Thyroid gland (tissue), 4 donors: ENCODE data around the gene ZC3H11A. TPM values are rescaled to one million over a fixed set of nuclear protein-coding genes. Genes with fewer than 3 reads are reported as not detected.

ENCODE experiments used
- DNase-seq, 2 donors: peaks; one replicate each; pipeline ENCODE4 v3.0.0-alpha.2; 2019
- H3K27ac ChIP-seq, 3 donors: fragments of 200-600 bp; sonication (generic); 1 replicate in 2 of 3; 2 replicates in 1 of 3; pipeline ENCODE4 v1.5.1; 2016 to 2019; ENCODE audit warnings: mild to moderate bottlenecking in 1 of 3, moderate library complexity in 1 of 3
- H3K27me3 ChIP-seq: fragments of 200-600 bp; sonication (generic); one replicate; pipeline ENCODE4 v1.5.1; 2019
- H3K36me3 ChIP-seq, 2 donors: fragments of 200-600 bp; sonication (generic); one replicate each; pipeline ENCODE4 v1.5.1; 2016 to 2019
- H3K4me1 ChIP-seq, 2 donors: fragments of 200-600 bp; sonication (generic); one replicate each; pipeline ENCODE4 v1.5.1; 2017 to 2019
- H3K4me3 ChIP-seq, 3 donors: fragments of 200-600 bp; sonication (generic); replicated peaks in 1 of 3; 1 replicate in 2 of 3; 2 replicates in 1 of 3; pipeline ENCODE4 v1.5.1; 2016; ENCODE audit warnings: mild to moderate bottlenecking in 1 of 3
- H3K9me3 ChIP-seq: fragments of 200-600 bp; sonication (generic); one replicate; pipeline ENCODE4 v1.5.1; 2017
- POLR2A ChIP-seq, 2 donors: fragments of 450-650 bp; IDR thresholded peaks; one replicate each; pipeline ENCODE4 v1.6.1; 2017; ENCODE audit warnings: antibody characterized with exemption in 2 of 2, mild to moderate bottlenecking in 2 of 2, moderate library complexity in 1 of 2
- whole genome bisulfite sequencing, 2 donors: methylation state at CpG; one replicate each; pipeline ENCODE4 v1.1.5; 2017; 5-methylcytosine and 5-hydroxymethylcytosine counted together
- intact Hi-C: fragments of 100-400 bp; cut with DNase I; formaldehyde crosslinking; loops from one replicate; pipeline ENCODE4 v1.15.1; 2023
- total RNA-seq, 4 donors: library from RNA; depleted of rRNA; stranded (reverse); fragments of >200 nt; gene quantifications; one replicate each; pipeline ENCODE4 v1.2.3, GENCODE V29; 2016
- TF ChIP-seq, protein P1 (sequence below), 6 experiments: fragments of 200-600 bp in 3 of 6; fragments of 450-650 bp in 3 of 6; sonication (generic) in 3 of 6; IDR thresholded peaks; one replicate each; pipeline ENCODE4 v1.5.1; 2016 to 2019; ENCODE audit warnings: antibody characterized with exemption in 6 of 6, mild to moderate bottlenecking in 2 of 6, inconsistent platforms in 1 of 6, moderate library complexity in 1 of 6

Gene ZC3H11A
- total RNA-seq, 4 donors from 2014 or later, result 108 to 166 (median 131) TPM

DNA sequence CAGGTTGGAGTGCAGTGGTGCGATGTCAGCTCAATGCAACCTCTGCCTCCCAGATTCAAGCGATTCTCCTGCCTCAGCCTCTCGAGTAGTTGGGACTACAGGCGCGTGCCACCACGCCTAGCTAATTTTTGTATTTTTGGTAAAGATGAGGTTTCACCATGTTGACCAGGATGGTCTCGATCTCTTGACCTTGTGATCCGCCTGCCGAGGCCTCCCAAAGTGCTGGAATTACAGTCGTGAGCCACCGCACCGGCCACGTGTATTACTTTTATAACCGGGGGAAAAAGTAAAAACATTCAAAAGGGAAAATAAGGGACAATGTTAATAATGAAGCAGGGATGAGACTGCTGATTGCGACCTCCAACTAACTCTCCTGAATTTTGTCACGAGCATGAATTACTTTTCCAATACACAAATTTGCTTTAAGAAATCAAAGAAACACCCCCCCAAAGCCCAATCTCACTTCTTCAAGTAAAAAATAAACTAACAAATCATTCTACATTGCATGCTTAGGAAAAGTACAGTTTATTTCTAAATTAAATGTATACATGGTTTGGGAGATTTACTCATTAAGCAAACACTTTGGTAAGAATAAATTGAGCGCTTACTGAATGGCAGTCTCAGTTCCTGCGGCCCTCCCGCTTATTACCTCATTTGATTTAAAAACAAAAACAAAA lies 521 bp upstream of the ZC3H11A start:
- 73 to 76% methylated on average over 19 of the region's 19 CpGs for WGBS, 2 donors
- Histone ChIP-seq H3K27me3 (no peaks in the 10 kb centered on the region), H3K9me3 (no peaks in the 10 kb centered on the region), H3K4me1 (peaks cover 22 to 33% of the 10 kb centered on the region in 2 donors), H3K4me3 (no peak overlapping the region), H3K27ac (peak overlapping the region; percentile 88 to 94 (median 94)), H3K36me3 (no peaks in the 10 kb centered on the region)
- intact Hi-C loops, result loop anchor here (10.0 kb wide), 1 partner anchor 350 kb away; no protein-coding TSS in a partner anchor
- DNase-seq, result no peak
- no peak for TF ChIP-seq POLR2A (IDR thresholded peaks at IDR 0.05)
- TF ChIP-seq, protein P1, sequence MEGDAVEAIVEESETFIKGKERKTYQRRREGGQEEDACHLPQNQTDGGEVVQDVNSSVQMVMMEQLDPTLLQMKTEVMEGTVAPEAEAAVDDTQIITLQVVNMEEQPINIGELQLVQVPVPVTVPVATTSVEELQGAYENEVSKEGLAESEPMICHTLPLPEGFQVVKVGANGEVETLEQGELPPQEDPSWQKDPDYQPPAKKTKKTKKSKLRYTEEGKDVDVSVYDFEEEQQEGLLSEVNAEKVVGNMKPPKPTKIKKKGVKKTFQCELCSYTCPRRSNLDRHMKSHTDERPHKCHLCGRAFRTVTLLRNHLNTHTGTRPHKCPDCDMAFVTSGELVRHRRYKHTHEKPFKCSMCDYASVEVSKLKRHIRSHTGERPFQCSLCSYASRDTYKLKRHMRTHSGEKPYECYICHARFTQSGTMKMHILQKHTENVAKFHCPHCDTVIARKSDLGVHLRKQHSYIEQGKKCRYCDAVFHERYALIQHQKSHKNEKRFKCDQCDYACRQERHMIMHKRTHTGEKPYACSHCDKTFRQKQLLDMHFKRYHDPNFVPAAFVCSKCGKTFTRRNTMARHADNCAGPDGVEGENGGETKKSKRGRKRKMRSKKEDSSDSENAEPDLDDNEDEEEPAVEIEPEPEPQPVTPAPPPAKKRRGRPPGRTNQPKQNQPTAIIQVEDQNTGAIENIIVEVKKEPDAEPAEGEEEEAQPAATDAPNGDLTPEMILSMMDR (IDR thresholded peaks at IDR 0.05), result no peak

GRCh38 chr1:203796236-203796605 lies 798 bp downstream of the ZC3H11A start:
- Histone ChIP-seq H3K27ac (peak overlapping the region; percentile 88 to 94 (median 94)), H3K36me3 (no peaks in the 10 kb centered on the region), H3K27me3 (no peaks in the 10 kb centered on the region), H3K4me1 (peaks cover 31 to 43% of the 10 kb centered on the region in 2 donors), H3K9me3 (no peaks in the 10 kb centered on the region), H3K4me3 (peak overlapping the region; percentile 45 to 66 (median 62))
- intact Hi-C loops, result loop anchor here (10.0 kb wide), 1 partner anchor 349 kb away; no protein-coding TSS in a partner anchor
- WGBS, 2 donors, result 1 to 2% methylated on average over 12 of the region's 12 CpGs
- DNase-seq, result peak in 1 of 2 donors; percentile 21
- TF ChIP-seq, protein P1 (IDR thresholded peaks at IDR 0.05), result no peak
- TF ChIP-seq POLR2A (IDR thresholded peaks at IDR 0.05), result no peak

- no peak for DNase-seq
- no peak overlapping the region for H3K4me3 ChIP-seq
- no peaks in the 10 kb centered on the region for H3K36me3 ChIP-seq
- H3K27ac ChIP-seq, result no peak overlapping the region
- WGBS, 2 donors, result 85 to 87% methylated on average over 2 of the region's 2 CpGs
- intact Hi-C loops, result loop anchor here (10.0 kb wide), 1 partner anchor 348 kb away; no protein-coding TSS in a partner anchor
- no peaks in the 10 kb centered on the region for H3K27me3 ChIP-seq
- peaks cover 36 to 49% of the 10 kb centered on the region in 2 donors for H3K4me1 ChIP-seq
- no peak for TF ChIP-seq POLR2A (IDR thresholded peaks at IDR 0.05)
- TF ChIP-seq, protein P1 (IDR thresholded peaks at IDR 0.05), result no peak
- H3K9me3 ChIP-seq, result no peaks in the 10 kb centered on the region
Observed at GRCh38 chr1:203797216-203797615, 1.8 kb downstream of the ZC3H11A start.

- Histone ChIP-seq H3K36me3 (no peaks in the 10 kb centered on the region), H3K4me1 (peaks cover 39 to 55% of the 10 kb centered on the region in 2 donors), H3K27me3 (no peaks in the 10 kb centered on the region), H3K27ac (no peak overlapping the region), H3K9me3 (no peaks in the 10 kb centered on the region), H3K4me3 (no peak overlapping the region)
- intact Hi-C loops, result loop anchor here (10.0 kb wide), 1 partner anchor 347 kb away; no protein-coding TSS in a partner anchor
- WGBS, 2 donors, result 68% methylated on average over 6 of the region's 6 CpGs
- DNase-seq, result peak; percentile 15 to 20
- no peak for TF ChIP-seq POLR2A (IDR thresholded peaks at IDR 0.05)
- TF ChIP-seq, protein P1 (IDR thresholded peaks at IDR 0.05), result no peak
Observed at GRCh38 chr1:203797948-203798655, 2.7 kb downstream of the ZC3H11A start.

- H3K4me1 ChIP-seq, result peaks cover 39 to 62% of the 10 kb centered on the region in 2 donors
- H3K27ac ChIP-seq, result no peak overlapping the region
- intact Hi-C loops, result loop anchor here (10.0 kb wide), 1 partner anchor 346 kb away; no protein-coding TSS in a partner anchor
- WGBS, 2 donors, result 87 to 95% methylated on average over 4 of the region's 4 CpGs
- TF ChIP-seq POLR2A (IDR thresholded peaks at IDR 0.05), result no peak
- TF ChIP-seq, protein P1 (IDR thresholded peaks at IDR 0.05), result no peak
- no peaks in the 10 kb centered on the region for H3K27me3 ChIP-seq
- H3K36me3 ChIP-seq, result no peaks in the 10 kb centered on the region
- no peaks in the 10 kb centered on the region for H3K9me3 ChIP-seq
- DNase-seq, result no peak
- no peak overlapping the region for H3K4me3 ChIP-seq
Observed at GRCh38 chr1:203799157-203799556, 3.7 kb downstream of the ZC3H11A start.
